Measurements from ENCODE around the gene SMYD3. TPM values are rescaled to one million over a fixed set of nuclear protein-coding genes. Genes with fewer than 3 reads are reported as not detected.

The SMYD3 gene
- total and polyA plus RNA-seq, 2 of the 13 experiments (the other 11 are each of a cell fraction or from before 2014, with no cell fraction given) = 27.7 to 35.8 TPM

DNA sequence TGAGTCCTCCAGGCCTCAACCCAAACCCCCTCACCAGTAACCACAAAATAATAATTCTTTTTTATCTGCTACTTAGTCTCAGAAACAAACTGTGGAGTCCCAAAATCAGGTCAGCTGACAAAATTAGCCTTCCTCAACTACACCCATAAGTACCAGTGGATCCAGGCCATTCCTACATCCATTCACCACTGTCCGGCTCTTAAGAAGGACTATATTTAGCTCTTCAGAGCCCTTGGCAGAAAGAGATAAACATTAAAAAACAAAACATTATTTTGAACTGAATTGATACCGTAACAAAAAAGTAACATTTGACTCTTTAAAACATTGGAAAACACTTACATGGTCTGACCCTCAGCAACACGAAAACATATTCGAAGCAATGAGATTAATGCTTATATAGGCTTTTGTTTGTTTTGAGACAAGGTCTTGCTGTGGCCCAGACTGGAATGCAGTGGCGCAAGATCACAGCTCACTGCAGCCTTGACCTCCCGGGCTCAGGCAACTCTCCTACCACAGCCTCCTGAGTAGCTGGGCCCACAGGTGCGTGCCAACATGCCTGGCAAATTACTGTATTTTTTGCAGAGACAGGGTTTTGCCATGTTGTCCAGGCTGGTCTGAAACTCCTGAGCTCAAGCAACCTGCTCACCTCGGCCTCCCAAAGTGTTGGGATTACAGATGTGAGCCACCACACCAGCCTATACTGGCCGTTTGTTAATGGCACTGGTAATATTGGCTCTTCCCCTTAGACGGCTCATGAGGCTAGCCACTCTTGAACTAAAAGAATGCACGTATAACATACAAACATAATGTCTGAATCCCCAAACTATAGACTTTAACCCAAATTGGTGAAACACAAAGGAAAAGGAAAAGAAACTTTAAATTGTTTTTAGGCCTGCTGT lies 330.7 kb downstream of the SMYD3 start (continued):
- TF ChIP-seq ZNF280D (CRISPR knock-in tag; IDR thresholded peaks at IDR 0.05) (0 out of 2 replicates have a peak, but pooled peaks have one; percentile 20), RFXAP (CRISPR knock-in tag; IDR thresholded peaks at IDR 0.05; ENCODE audit: borderline replicate concordance) (peak; percentile 79; the same call in 1 of the 2 replicates), CBX1 (IDR thresholded peaks at IDR 0.05; ENCODE audit: low read depth) (peak; percentile 36), NKX3-1 (CRISPR knock-in tag; IDR thresholded peaks at IDR 0.05) (peak; percentile 38; the same call in 1 of the 2 replicates), ZNF747 (CRISPR knock-in tag; IDR thresholded peaks at IDR 0.05; ENCODE audit: borderline replicate concordance) (0 out of 2 replicates have a peak, but pooled peaks have one; percentile 44), ZNF605 (CRISPR knock-in tag; IDR thresholded peaks at IDR 0.05) (no peak), SMYD3 (CRISPR knock-in tag; IDR thresholded peaks at IDR 0.05) (peak; percentile 22; the same call in 1 of the 2 replicates), LBX2 (CRISPR knock-in tag; IDR thresholded peaks at IDR 0.05; ENCODE audit: borderline replicate concordance) (0 out of 2 replicates have a peak, but pooled peaks have one; percentile 26), ZNF160 (CRISPR knock-in tag; IDR thresholded peaks at IDR 0.05) (0 out of 2 replicates have a peak, but pooled peaks have one; percentile 56), MEF2D (CRISPR knock-in tag; IDR thresholded peaks at IDR 0.05) (peak; percentile 59; the same call in 1 of the 2 replicates), ZNF280B (CRISPR knock-in tag; IDR thresholded peaks at IDR 0.05; ENCODE audit: borderline replicate concordance) (no peak), ZEB1 (IDR thresholded peaks at IDR 0.05; ENCODE audit: insufficient replicate concordance, low read depth) (peak; percentile 38), CBX2 (IDR thresholded peaks at IDR 0.05; ENCODE audit: low read depth, low read length) (no peak), CBX2 (CRISPR knock-in tag; IDR thresholded peaks at IDR 0.05; ENCODE audit: low read depth) (peak; percentile 77; the same call in 1 of the 2 replicates)
- TF ChIP-seq, protein P1, sequence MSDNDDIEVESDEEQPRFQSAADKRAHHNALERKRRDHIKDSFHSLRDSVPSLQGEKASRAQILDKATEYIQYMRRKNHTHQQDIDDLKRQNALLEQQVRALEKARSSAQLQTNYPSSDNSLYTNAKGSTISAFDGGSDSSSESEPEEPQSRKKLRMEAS (IDR thresholded peaks at IDR 0.05) = peak; percentile 46; the same call in 1 of the 2 replicates
- TF ChIP-seq, protein P2, sequence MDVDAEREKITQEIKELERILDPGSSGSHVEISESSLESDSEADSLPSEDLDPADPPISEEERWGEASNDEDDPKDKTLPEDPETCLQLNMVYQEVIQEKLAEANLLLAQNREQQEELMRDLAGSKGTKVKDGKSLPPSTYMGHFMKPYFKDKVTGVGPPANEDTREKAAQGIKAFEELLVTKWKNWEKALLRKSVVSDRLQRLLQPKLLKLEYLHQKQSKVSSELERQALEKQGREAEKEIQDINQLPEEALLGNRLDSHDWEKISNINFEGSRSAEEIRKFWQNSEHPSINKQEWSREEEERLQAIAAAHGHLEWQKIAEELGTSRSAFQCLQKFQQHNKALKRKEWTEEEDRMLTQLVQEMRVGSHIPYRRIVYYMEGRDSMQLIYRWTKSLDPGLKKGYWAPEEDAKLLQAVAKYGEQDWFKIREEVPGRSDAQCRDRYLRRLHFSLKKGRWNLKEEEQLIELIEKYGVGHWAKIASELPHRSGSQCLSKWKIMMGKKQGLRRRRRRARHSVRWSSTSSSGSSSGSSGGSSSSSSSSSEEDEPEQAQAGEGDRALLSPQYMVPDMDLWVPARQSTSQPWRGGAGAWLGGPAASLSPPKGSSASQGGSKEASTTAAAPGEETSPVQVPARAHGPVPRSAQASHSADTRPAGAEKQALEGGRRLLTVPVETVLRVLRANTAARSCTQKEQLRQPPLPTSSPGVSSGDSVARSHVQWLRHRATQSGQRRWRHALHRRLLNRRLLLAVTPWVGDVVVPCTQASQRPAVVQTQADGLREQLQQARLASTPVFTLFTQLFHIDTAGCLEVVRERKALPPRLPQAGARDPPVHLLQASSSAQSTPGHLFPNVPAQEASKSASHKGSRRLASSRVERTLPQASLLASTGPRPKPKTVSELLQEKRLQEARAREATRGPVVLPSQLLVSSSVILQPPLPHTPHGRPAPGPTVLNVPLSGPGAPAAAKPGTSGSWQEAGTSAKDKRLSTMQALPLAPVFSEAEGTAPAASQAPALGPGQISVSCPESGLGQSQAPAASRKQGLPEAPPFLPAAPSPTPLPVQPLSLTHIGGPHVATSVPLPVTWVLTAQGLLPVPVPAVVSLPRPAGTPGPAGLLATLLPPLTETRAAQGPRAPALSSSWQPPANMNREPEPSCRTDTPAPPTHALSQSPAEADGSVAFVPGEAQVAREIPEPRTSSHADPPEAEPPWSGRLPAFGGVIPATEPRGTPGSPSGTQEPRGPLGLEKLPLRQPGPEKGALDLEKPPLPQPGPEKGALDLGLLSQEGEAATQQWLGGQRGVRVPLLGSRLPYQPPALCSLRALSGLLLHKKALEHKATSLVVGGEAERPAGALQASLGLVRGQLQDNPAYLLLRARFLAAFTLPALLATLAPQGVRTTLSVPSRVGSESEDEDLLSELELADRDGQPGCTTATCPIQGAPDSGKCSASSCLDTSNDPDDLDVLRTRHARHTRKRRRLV (CRISPR knock-in tag; IDR thresholded peaks at IDR 0.05) = 0 out of 2 replicates have a peak, but pooled peaks have one; percentile 29
